Omental fat pad (tissue), 4 donors: ENCODE results near the gene CMTM7. TPM values are rescaled to one million over a fixed set of nuclear protein-coding genes. Genes with fewer than 3 reads are reported as not detected.

Source experiments
- ATAC-seq: fragments of 150-250 bp; one replicate; pipeline ENCODE4 v1.9.1; 2016; ENCODE audit warnings: mild to moderate bottlenecking, moderate library complexity; ENCODE audit not compliant: low FRiP score
- DNase-seq: peaks from one replicate; pipeline ENCODE4 v3.0.0-alpha.2; 2019; ENCODE audit warnings: low spot score
- CTCF ChIP-seq, 3 donors: fragments of 450-650 bp; IDR thresholded peaks; one replicate each; pipeline ENCODE4 v1.5.1; 2016 to 2017; ENCODE audit warnings: antibody characterized with exemption in 3 of 3, mild to moderate bottlenecking in 3 of 3, moderate library complexity in 2 of 3
- total RNA-seq, 4 donors: library from RNA; depleted of rRNA; stranded (reverse); fragments of >200 nt; gene quantifications; one replicate each; pipeline ENCODE4 v1.1.0, GENCODE V29; 2016

Gene CMTM7, protein sequence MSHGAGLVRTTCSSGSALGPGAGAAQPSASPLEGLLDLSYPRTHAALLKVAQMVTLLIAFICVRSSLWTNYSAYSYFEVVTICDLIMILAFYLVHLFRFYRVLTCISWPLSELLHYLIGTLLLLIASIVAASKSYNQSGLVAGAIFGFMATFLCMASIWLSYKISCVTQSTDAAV
- total RNA-seq = 10 to 100 TPM; 18.0 to 34.7 (median 31.3) TPM

GRCh38 chr3:32391643-32392535 is at the start of gene CMTM7:
CMTM7 (plus strand) TSS chr3:32391853; CDS start chr3:32391907, 54 bp downstream.
- no peak for DNase-seq
- no peak for TF ChIP-seq CTCF (IDR thresholded peaks at IDR 0.05)
- ATAC-seq = peak; percentile 80

GRCh38 chr3:32347343-32348125 is 44.1 kb upstream of the CMTM7 start:
- no peak for DNase-seq
- ATAC-seq = no peak
- no peak for TF ChIP-seq CTCF (IDR thresholded peaks at IDR 0.05)

- ATAC-seq (no peak), DNase-seq (no peak)
- TF ChIP-seq CTCF (IDR thresholded peaks at IDR 0.05) = no peak
These were observed 42.5 kb upstream of the CMTM7 start for GRCh38 chr3:32349184-32349583.

DNA sequence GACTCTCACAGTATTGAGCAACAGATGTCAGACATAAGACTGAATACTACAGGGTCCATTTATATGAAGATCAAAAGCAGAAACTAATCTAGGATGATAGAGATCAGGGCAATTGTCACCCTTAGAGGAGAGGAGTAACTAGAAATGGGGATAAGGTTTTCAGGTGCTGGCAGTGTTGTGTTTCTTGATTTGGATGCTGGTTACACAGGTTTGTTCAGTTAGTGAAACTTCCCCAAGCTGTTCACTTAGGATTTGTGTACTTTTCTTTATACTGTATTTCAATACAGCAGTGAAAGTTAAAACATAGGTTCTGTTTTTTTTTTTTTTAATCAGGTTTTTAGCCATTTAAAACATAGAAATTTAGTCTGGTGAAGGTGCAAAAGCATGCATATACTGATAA is 39.1 kb upstream of the CMTM7 start:
- no peak for TF ChIP-seq CTCF (IDR thresholded peaks at IDR 0.05)
- DNase-seq (no peak), ATAC-seq (no peak)

GRCh38 chr3:32353351-32353750 is 38.3 kb upstream of the CMTM7 start:
- ATAC-seq = no peak

GRCh38 chr3:32354362-32354778 is 37.3 kb upstream of the CMTM7 start:
- no peak for DNase-seq

More at GRCh38 chr3:32353351-32353750, 38.3 kb upstream of the CMTM7 start:
- TF ChIP-seq CTCF (IDR thresholded peaks at IDR 0.05) = no peak
- DNase-seq = no peak

More at GRCh38 chr3:32354362-32354778, 37.3 kb upstream of the CMTM7 start:
- no peak for TF ChIP-seq CTCF (IDR thresholded peaks at IDR 0.05)
- ATAC-seq = no peak
